Measurements from ENCODE around the gene NCAM1.

The NCAM1 gene

DNA sequence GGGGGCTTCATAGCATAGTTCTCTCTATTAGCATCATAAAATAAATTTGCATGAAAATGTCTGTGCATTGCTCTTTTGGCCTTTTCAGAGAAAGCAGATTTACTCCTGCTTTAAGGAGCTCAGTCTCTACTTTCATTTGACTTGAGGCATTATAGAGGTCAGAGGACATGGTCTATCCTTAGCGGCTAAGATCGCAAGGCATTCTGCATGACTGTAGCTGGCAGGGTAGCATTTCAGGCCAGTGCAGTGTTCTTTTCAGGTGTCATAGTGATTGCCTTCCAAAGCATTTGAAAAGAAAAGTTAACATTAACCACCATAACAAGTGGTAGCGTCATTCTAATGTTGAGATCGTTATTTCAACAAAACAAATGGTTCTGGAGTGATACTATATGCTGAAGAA is 126.5 kb downstream of the NCAM1 start:
- DNase-seq (ENCODE audit: low spot score) = no peak

DNA sequence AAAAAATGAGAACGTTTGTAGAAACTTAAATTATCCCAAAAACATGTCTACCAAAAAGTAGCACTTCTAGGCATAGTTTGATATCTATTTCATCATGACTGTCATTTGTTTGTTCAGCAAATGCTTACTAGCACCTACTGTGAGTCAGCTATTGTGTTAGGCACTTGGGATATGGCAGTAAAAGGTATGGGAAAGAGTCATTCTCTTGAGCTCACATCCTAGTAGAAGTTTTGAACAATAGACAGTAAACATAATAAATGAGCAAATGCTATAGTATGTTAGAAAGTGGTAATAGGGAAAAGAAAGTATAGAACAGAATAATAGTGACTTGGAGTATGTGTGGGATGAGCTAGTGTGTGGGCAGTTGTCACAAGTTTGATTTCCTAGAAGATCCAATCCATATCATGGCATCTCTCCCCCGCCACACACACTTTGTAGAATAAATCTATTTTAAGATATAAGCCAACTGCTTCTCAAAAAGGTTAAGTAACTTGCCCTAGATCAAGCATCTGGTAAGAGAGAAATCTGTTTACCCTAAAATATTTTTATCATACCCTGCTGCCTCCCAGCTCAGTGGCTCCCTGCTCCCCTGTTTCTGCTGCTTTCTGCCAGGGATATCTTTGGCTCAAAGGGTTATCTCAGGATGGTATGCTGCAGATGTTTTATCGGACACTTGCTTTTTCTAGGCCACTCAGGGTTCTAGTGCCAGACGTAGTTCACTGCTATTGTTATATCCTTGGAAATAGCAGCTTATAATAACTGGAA is 129.7 kb downstream of the NCAM1 start:
- DNase-seq (ENCODE audit: low spot score) = no peak

- no peak for DNase-seq (ENCODE audit: low spot score)
Observed at GRCh38 chr11:113091481-113091780, 130.2 kb downstream of the NCAM1 start.

- no peak for DNase-seq (ENCODE audit: low spot score)
Observed at GRCh38 chr11:113096648-113097047, 135.4 kb downstream of the NCAM1 start.

- DNase-seq (ENCODE audit: low spot score) = no peak
Observed at GRCh38 chr11:113103932-113104690, 142.9 kb downstream of the NCAM1 start.

DNA sequence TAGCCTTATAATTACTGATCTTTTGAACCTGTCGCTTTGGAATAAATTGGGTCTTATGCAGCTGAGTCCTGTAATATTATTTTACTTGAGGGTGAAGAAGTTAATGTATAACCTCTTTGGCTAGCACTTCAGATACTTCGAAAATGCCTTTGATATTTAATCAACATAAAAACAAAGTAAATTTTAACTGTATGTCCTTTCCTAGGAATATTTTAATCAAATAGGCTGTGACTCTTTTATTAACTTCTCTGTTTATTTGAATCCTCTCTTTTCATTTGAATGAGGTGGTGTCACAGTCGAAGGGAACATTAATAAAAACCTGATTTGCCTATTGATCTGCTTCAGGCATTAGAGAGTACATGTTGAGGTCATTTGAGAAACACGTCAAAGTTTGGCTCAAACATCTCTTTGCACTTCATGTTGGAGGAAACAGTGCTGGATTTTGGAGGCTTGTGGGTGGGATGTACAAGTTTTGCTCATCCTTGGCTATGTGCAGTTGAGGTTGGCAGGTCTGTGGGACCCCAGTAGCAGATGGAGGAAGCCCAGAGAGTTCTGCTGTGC is 143.6 kb downstream of the NCAM1 start:
- no peak for DNase-seq (ENCODE audit: low spot score)

DNA sequence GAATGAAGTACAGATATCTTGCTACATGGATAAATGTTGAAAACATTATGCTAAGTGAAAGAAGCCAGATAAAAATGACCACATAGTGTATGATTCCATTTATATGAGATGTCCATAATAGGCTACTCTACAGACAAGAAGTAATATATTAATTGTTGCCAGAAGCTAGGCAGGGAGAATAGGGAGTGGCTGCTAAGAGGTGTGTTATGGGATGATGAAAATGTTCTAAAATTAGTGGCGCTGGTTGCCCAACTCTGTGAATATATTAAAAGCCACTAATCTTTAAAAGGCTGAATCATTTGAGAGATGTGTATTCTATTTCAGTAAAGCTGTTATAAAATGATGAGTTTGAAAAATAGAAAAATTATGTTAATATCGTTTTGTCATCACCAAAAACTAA is 144.4 kb downstream of the NCAM1 start:
- DNase-seq (ENCODE audit: low spot score) = no peak

GRCh38 chr11:113106507-113106906 is 145.3 kb downstream of the NCAM1 start:
- no peak for DNase-seq (ENCODE audit: low spot score)

DNA sequence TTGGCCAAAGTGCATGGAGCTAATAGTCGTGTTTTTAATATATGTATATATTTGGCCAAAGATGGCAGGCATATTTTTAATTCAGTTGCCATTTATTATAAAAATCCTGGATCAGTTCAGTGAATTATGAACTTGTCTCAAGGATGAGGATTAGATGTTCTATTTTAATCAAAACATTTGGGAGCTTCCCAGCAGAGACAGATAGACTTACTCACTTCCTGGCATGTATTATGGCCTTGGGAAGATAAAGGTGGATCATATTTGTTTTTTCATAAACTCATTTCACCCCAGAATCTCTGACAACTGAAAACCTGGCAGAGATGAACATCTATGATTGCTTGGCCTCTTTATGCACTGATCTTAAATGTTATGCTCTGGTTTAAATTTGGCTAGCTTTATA is 148.8 kb downstream of the NCAM1 start:
- DNase-seq (ENCODE audit: low spot score) = no peak

DNA sequence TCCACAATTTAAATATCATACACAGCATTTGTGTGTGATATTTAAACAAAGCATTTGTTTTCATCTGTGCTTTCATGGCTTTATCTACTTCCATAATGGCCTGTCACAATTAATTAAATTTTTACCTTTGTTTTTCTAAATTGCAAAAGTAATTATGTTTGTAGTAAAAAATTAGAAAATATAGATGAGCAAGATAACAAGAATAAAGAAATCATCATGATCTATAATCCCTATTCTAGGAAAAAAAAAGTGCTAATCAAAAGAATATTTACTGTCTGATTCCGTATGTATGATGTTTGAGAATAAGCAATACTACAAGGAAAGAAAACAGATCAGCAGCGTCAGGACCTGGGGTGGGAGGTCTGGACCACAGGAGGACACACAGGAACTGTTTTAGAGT is 149.9 kb downstream of the NCAM1 start:
- no peak for DNase-seq (ENCODE audit: low spot score)

DNA sequence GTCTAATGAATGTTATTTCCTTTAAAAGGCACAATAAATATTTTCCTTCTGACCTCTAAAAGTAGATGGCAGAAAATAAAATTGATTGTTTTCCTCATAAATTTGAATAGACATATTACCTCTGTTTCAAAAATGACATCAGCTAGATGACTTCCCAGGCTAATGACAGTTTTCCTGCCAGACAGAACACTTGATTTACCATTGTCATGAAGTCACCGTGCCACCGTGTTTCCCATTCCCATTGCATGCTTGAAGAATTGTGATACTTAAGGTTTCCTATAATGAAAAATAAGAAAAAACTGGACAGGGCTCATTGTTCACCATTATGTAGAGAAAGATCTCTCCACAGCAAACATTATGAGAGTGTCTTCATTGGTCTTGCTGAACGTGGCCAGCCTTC is 151.1 kb downstream of the NCAM1 start:
- no peak for DNase-seq (ENCODE audit: low spot score)

DNA sequence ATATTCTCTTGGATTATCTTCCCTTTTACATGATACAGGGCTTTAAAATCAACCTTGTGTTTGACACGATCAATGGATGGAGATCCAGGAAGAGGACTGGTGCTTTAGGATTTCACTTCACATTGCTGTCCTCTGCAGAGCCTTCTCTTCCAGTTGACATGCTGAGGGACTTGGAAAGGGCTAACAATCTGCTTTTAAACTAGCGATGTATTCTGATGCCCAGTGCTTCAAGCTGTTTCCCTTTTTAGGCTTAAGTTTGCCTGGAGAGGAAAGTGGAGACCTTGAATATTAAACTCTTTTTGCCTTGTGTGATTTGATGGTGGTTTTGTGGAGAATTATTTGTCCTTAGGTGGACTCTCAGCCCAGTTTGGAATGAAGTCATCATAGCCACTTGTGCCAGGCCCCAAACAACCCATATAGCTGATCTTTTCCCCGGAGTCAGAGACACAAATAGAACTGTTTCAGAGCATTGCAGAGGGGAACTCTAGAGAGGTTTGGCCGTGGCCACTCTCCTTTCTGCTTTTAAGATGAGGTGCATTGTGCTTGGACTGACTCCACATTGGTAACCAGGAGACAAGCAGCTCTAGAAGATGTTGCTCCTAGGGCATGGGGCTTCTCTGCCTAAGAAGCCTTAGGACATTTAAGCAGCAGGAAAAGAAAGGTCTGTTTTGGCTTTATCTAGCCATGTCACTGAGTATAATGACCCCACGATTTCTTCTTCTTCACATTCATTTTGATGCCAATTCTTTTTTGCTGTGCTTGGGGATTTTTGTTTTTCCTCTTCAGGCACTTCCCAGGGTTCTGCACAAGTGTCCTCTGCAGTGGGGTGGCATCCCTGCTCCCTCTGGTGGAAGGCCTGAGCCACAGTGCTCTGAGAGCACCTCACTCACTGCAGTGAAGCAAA is 152.8 kb downstream of the NCAM1 start:
- peak; percentile 67 for DNase-seq (ENCODE audit: low spot score)

DNA sequence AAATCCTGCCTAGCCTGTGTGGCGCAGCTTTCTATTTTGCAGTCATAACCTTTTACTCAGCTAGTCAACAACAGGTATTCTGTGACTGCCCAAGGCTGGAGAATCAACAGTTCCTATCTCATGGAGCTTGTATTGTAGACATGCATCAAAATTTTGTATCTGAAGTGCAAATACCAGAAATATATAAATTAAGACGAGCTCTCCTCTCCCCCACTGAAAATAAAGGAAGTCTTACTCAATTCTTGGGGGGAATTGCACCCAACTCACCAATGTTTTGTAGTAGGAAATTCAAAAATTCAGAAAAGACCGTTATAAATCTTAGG is 153.4 kb downstream of the NCAM1 start:
- no peak for DNase-seq (ENCODE audit: low spot score)

- DNase-seq (ENCODE audit: low spot score) = no peak
Observed at GRCh38 chr11:113118104-113118503, 156.9 kb downstream of the NCAM1 start.

DNA sequence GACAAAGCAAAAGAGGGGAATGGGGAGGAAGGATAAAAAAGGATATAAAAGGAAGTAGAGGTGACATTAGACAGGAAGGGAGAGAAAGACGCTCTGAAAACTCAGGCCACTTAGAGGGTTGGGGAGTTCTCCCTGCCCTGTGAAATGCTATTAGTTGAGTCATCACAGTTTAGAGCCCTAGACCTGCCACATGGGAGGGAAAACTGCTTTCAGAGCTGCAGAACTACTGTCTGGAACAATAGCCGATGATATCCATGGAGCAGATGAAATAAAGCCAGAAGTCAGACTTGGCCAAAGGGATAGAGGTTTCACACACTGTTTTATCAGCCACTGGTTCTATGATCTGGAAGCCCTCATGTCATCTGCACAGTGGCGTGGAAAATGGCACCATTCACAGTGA is 157.9 kb downstream of the NCAM1 start:
- DNase-seq (ENCODE audit: low spot score) = no peak

- DNase-seq (ENCODE audit: low spot score) = no peak
Observed at GRCh38 chr11:113119966-113120736, 158.9 kb downstream of the NCAM1 start.

GRCh38 chr11:113121746-113122145 is 160.5 kb downstream of the NCAM1 start:
- DNase-seq (ENCODE audit: low spot score) = no peak

- DNase-seq (ENCODE audit: low spot score) = no peak
Observed at GRCh38 chr11:113124006-113124405, 162.8 kb downstream of the NCAM1 start.

- DNase-seq (ENCODE audit: low spot score) = no peak
Observed at GRCh38 chr11:113124578-113124977, 163.4 kb downstream of the NCAM1 start.

DNA sequence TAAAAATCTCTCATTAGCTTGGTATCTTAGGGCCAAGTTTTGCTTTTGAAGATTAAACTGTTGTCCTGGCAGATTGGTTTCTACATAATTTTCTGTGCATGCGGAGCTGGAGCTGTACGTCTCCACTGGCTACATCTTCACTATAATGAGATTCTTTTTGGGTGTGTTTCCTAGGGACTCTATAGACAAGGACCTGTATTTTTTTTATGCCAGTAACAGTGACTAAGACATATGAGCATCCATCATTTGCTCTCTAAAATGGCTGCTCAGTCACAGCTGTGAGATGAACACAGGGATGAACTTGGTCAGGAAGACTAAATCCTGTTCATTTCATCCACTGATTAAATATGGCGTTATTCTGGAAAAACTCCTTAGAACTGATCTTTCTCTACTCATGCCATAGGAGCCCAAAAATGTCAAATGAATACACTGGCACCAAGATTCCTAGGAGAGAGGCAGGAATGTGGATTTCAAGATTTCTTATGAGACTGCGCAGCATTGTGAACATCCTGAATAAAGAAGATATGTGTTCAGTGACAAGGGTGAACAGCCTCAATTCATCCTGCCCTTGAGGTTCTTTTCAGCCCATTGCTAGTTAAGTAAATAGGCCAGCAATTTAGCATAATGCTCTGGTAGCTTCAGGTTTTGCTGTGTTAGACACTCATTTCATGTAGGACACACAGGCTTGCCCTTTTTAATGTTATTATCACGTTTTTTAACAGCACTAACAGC is 168.2 kb downstream of the NCAM1 start:
- no peak for DNase-seq (ENCODE audit: low spot score)

Measured in D341Med (cell line).